ENCODE measurements around the gene SLC25A6.
"Not testable (repeated sequence)": the region's sequence is repeated elsewhere in the genome, so short reads cannot be mapped to it uniquely, and the experiment has no call there.

SLC25A6 gene

DNA sequence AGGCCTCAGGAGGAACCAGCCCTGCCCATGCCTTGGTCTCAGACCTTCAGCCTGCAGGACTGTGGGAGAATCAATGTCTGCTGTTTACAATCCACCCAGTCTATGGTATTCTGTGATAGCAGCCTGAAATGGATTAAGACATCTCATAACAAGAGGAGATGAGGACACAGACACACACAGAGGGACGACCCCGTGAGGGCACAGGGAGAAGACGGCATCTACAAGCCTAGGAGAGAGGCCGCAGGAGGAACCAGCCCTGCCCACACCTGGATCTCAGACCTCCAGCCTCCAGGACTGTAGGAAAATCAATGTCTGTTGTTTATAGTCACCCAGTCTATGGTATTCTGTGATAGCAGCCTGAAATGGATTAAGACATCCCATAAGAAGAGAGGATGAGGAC lies 3.3 kb downstream of the SLC25A6 start:
- H3K27me3 Mint-ChIP-seq (ENCODE audit: low read depth): no peaks in the 10 kb centered on the region
- H3K4me1 Mint-ChIP-seq (ENCODE audit: low read depth): peaks cover 13% of the 10 kb centered on the region
- peak overlapping the region; percentile 45 for H3K27ac Mint-ChIP-seq
- peaks cover 50% of the 10 kb centered on the region for H3K36me3 Mint-ChIP-seq (ENCODE audit: low read depth)
- H3K4me3 Mint-ChIP-seq: peak overlapping the region; percentile 33
- no peaks in the 10 kb centered on the region for H3K9me3 Mint-ChIP-seq

DNA sequence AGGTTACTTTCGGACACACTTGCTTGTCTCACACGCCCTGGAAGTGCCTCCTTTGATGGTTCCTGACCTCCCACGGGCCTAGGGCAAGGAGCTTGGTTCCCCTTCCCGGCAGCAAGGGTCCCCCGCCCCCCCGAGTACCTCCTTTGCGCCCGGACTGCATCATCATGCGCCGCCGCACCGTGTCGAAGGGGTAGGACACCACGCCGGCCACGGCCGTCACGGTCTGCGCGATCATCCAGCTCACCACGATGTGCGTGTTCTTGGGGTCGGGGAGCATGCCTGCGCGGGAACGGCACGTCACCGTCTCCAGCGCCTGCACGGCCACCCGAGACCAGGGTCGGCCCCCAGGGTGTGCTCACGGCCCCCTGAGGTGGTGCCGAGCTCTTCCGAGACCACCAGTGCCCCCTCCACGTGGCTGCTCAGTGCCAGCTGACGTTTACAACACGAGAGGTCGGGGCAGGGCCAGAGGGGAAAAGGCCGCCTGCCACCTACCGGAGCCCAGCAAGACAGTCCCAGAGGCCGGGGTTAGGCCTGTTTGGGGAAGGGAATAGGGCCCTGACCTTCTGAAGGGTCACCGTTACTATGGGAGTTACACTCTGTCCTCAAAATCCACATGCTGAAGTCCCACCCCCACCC lies 4.7 kb downstream of the SLC25A6 start:
- Mint-ChIP-seq H3K36me3 (ENCODE audit: low read depth) (peaks cover 51% of the 10 kb centered on the region), H3K27me3 (ENCODE audit: low read depth) (no peaks in the 10 kb centered on the region)

DNA sequence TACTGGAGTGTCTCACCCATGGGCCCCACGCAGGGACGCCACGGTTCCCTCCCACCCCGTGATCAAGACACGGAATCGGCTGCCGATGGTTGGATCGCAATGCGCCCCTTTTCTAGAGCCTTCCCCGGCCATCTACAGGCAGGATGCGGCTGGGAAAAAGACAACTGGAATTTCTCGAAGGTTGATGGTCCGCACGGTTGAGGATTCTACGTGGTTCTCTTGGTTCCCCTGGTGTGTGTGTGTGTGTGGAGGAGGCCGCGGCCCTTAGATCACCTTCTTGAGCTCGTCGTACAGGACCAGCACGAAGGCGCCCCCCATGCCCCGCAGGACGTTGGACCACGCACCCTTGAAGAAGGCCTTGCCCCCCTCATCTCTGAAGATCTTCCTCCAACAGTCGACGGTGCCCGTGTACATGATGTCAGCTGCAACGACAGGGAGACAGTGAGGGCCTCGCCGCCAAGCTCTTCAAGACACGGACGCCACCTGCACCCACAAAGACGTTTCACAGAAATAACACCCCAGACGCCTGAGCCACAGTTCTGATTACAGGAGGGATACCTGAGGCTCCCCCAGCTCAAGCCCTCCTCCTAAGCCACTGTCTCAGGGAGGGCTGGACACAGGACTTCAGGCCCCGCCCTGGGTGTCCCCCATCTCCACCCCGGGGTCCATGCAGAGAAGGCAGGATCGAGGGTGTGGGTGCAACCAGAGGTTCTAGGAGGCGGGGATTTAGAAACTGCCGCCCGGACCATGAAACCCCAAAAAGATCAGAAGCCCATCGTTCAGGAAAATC lies 5.4 kb downstream of the SLC25A6 start:
- Mint-ChIP-seq H3K4me1 (ENCODE audit: low read depth) (peaks cover 10% of the 10 kb centered on the region), H3K36me3 (ENCODE audit: low read depth) (peaks cover 51% of the 10 kb centered on the region), H3K4me3 (no peak overlapping the region), H3K27me3 (ENCODE audit: low read depth) (no peaks in the 10 kb centered on the region), H3K9me3 (no peaks in the 10 kb centered on the region), H3K27ac (no peak overlapping the region)

More for the DNA sequence above, 4.7 kb downstream of the SLC25A6 start:
- peak overlapping the region; percentile 33 for H3K4me3 Mint-ChIP-seq
- no peak overlapping the region for H3K27ac Mint-ChIP-seq
- H3K4me1 Mint-ChIP-seq (ENCODE audit: low read depth): peaks cover 10% of the 10 kb centered on the region
- H3K9me3 Mint-ChIP-seq: no peaks in the 10 kb centered on the region

DNA sequence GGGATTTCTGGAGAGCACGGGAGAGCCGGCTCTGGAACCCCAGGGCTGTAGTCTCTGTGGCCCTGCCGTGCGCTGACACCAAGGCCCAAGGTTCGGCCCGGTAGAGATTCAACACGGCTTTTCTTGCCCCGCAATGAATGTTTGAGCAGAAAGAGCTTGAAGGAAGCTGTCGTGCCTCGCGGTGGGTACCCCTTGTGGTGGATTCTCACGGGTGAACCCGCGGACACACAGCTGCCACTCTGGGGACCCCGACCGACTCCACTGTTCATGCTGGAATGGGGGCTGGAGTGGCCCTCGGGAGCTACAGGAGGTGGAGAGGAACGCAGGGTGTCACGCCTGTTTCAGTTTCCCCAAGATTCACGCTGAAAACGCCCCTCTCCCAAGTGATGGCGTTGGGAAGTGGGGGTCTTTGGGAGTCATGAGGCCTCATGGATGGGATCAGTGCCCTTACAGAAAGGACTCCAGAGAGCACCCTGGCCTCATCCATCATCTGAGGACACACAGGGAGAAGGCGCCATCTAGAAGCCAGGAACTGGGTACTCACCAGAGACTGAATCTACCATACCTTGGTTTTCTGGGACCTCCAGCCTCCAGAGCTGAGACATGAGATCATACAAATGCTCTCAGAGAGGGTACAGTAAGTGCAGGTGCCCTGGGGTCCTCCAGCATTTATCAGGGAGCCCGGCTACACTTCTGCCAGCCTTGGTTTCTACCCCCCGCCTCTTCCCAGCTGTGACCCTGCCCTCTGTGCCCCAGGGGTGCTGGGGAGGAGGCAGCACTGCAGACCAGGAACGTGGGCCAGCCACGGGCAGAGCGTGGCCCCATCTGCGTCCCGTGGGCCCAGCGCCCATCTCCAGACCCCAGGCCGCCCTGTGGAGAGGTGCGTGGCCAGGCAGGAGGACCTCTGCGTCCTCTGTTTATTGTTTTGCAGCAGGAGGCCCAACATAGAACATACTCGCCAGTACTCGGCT lies 6.4 kb downstream of the SLC25A6 start:
- H3K27ac Mint-ChIP-seq: no peak overlapping the region
- H3K36me3 Mint-ChIP-seq (ENCODE audit: low read depth): peaks cover 45% of the 10 kb centered on the region
- H3K27me3 Mint-ChIP-seq (ENCODE audit: low read depth): no peaks in the 10 kb centered on the region
- H3K9me3 Mint-ChIP-seq: no peaks in the 10 kb centered on the region
- H3K4me3 Mint-ChIP-seq: no peak overlapping the region
- H3K4me1 Mint-ChIP-seq (ENCODE audit: low read depth): peaks cover 6% of the 10 kb centered on the region

DNA sequence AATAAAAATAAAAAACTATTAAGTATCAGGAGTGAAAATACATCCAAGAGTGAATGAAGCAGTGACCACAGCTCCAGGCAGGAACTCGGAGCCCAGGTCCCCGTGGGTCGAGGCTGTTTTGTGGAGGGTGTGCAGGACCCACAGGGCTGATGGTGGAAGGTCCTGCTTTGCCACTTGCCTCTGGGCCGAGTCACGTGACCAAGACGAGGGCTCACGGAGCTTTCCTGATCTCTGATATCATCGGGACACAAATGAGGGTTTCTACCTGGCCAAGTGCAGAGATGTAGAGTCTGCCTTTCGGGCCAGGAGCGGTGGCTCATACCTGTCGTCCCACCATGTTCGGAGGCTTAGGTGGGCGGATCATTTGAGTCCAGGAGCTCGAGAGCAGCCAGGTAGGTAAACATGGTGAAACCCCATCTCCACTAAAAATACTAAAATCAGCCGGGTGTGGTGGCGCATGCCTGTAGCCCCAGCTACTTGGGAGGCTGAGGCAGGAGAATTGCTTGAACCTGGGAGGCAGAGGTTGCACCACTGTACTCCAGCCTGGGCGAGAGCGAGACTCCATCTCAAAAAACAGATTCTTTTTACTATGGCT lies 7.2 kb downstream of the SLC25A6 start:
- Mint-ChIP-seq H3K4me1 (ENCODE audit: low read depth) (peaks cover 6% of the 10 kb centered on the region), H3K9me3 (no peaks in the 10 kb centered on the region), H3K27ac (no peak overlapping the region), H3K27me3 (ENCODE audit: low read depth) (no peaks in the 10 kb centered on the region), H3K4me3 (no peak overlapping the region), H3K36me3 (ENCODE audit: low read depth) (peaks cover 44% of the 10 kb centered on the region)

DNA sequence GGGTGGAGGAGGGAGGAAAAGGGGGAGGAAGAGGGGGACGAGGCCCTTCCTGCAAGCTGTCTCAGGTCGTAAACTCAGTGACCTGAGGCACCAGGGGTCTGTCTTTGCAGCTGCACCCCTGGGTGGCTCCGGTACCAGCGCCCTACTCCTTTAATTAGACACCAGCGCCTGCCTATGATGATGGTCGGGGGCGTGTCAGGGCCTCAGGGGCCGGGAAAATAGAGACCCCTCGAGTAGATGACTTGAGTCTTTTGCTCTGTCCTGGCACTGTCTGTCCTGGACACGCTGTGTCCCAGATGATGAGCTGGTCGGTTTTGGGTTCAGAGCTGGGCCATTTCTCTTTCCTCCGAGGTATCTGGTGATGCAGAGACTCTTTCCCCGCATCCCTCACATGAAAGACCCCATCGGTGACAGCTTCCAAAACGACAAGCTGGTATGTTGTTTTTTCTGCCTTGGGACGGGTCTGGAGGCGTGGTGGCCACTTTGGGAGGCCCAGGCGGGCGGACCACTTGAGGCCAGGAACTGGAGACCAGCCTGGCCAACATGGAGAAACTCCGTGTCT lies 11.2 kb downstream of the SLC25A6 start:
- Mint-ChIP-seq H3K27me3 (ENCODE audit: low read depth) (no peaks in the 10 kb centered on the region), H3K36me3 (ENCODE audit: low read depth) (peaks cover 19% of the 10 kb centered on the region), H3K27ac (no peak overlapping the region), H3K4me3 (no peak overlapping the region), H3K4me1 (ENCODE audit: low read depth) (no peaks in the 10 kb centered on the region), H3K9me3 (no peaks in the 10 kb centered on the region)

DNA sequence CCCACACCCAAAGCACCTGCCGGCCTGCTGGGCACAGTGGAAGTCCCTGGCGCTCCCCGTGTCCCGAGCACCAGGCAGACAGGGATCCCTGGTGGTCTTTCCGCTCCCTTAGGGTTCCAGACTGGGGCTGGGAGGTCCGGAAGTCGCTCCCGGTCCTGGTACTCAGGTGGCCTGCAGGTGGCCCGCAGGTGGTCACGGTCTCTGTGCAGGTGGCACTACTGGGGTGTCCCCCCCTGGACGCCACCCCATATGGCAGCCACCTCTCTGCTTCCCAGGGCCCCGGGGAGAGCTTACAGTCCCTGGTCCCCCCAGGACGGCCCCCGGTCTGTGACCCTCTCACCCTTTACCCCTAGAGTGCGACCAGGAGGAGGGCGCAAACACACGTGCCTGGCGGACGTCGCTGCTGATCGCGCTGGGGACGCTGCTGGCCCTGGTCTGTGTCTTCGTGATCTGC lies 13.6 kb downstream of the SLC25A6 start:
- no peak overlapping the region for H3K4me3 Mint-ChIP-seq
- no peak overlapping the region for H3K27ac Mint-ChIP-seq
- H3K9me3 Mint-ChIP-seq: no peaks in the 10 kb centered on the region
- H3K4me1 Mint-ChIP-seq (ENCODE audit: low read depth): no peaks in the 10 kb centered on the region
- peaks cover 8% of the 10 kb centered on the region for H3K36me3 Mint-ChIP-seq (ENCODE audit: low read depth)
- H3K27me3 Mint-ChIP-seq (ENCODE audit: low read depth): no peaks in the 10 kb centered on the region

DNA sequence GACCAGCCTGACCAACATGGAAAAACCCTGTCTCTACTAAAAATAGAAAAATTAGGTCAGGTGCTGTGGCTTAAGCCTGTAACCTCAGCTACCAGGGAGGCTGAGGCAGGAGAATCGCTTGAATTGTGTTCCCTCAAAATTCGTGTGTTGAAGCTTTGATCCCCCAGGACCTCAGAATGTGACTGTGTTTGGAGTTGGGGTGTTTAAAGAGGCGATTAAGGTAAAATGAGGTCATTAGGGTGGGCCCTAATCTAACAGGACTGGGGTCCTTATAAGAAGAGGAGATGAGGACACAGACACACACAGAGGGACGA lies 23.6 kb downstream of the SLC25A6 start:
- H3K27ac Mint-ChIP-seq: peak overlapping the region; percentile 55
- H3K9me3 Mint-ChIP-seq: no peaks in the 10 kb centered on the region
- peaks cover 10% of the 10 kb centered on the region for H3K36me3 Mint-ChIP-seq (ENCODE audit: low read depth)
- H3K27me3 Mint-ChIP-seq (ENCODE audit: low read depth): no peaks in the 10 kb centered on the region
- no peak overlapping the region for H3K4me3 Mint-ChIP-seq
- H3K4me1 Mint-ChIP-seq (ENCODE audit: low read depth): peaks cover 4% of the 10 kb centered on the region

DNA sequence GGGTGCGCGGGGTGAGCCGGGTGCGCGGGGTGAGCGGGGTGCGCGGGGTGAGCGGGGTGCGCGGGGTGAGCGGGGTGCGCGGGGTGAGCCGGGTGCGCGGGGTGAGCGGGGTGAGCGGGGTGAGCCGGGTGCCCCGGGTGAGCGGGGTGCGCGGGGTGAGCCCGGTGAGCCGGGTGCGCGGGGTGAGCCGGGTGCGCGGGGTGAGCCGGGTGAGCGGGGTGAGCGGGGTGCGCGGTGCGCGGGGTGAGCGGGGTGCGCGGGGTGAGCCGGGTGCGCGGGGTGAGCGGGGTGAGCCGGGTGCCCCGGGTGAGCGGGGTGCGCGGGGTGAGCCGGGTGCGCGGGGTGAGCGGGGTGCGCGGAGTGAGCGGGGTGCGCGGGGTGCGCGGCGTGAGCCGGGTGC lies 25.6 kb downstream of the SLC25A6 start:
- H3K27ac Mint-ChIP-seq; H3K4me1 Mint-ChIP-seq (ENCODE audit: low read depth); H3K4me3 Mint-ChIP-seq; H3K27me3 Mint-ChIP-seq (ENCODE audit: low read depth); H3K9me3 Mint-ChIP-seq: not testable (repeated sequence)
- H3K36me3 Mint-ChIP-seq (ENCODE audit: low read depth): peaks cover 19% of the 10 kb centered on the region

DNA sequence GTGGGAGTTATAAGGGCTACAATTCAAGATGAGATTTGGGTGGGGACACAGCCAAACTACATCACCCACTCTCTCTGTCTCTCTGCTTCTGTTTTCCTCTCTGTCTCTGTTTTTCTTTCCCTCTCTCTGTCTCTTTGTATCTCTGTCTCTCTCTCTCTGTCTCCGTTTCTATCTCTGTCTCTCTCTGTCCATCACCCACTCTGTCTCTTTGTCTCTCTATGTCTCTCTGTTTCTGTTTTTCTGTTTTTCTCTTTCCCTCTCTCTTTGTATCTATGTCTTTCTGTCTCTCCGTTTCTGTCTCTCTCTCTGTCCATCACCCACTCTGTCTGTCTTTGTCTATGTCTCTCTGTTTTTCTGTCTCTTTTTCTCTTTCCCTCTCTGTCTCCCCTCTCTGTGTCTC lies 30.0 kb downstream of the SLC25A6 start:
- Mint-ChIP-seq H3K36me3 (ENCODE audit: low read depth) (peaks cover 38% of the 10 kb centered on the region), H3K4me3 (no peak overlapping the region), H3K27me3 (ENCODE audit: low read depth) (no peaks in the 10 kb centered on the region), H3K4me1 (ENCODE audit: low read depth) (peaks cover 4% of the 10 kb centered on the region), H3K9me3 (peaks cover 14% of the 10 kb centered on the region), H3K27ac (peak overlapping the region; percentile 13)

DNA sequence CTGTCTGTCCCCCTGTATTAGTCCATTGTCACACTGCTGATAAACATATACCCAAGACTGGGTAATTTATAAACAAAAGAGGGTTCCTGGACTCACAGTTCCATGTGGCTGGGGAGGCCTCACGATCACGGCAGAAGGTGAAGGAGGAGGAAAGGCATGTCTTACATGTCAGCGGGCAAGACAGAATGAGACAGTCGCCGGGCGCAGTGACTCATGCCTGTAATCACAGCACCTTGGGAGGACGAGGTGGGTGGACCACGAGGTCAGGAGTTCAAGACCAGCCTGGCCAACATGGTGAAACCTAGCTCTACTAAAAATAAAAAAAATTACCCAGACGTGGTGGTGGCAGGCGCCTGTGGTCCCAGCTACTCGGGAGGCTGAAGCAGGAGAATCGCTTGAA lies 30.6 kb downstream of the SLC25A6 start:
- Mint-ChIP-seq H3K4me1 (ENCODE audit: low read depth) (peaks cover 4% of the 10 kb centered on the region), H3K27me3 (ENCODE audit: low read depth) (no peaks in the 10 kb centered on the region), H3K27ac (no peak overlapping the region)

DNA sequence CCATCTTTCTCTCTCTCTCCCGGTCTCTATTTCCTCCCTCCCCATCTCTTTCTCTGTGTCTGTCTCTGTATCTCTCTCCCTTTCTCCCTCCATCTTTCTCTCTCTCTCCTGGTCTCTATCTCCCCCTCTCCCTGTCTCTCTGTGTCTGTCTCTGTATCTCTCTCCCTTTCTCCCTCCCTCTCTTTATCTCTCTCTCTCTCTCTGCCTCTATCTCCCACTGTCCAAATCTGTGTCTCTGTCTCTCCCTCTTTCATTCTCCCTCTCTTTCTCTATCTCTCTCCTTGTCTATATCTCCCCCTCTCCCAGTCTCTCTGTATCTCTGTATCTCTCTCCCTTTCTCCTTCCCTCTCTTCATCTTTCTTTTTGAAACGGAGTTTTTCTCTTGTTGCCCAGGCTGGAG lies 31.7 kb downstream of the SLC25A6 start:
- no peaks in the 10 kb centered on the region for H3K27me3 Mint-ChIP-seq (ENCODE audit: low read depth)
- H3K4me3 Mint-ChIP-seq: no peak overlapping the region
- H3K9me3 Mint-ChIP-seq: peaks cover 14% of the 10 kb centered on the region
- peaks cover 4% of the 10 kb centered on the region for H3K4me1 Mint-ChIP-seq (ENCODE audit: low read depth)
- H3K27ac Mint-ChIP-seq: no peak overlapping the region
- peaks cover 38% of the 10 kb centered on the region for H3K36me3 Mint-ChIP-seq (ENCODE audit: low read depth)

More for the DNA sequence above, 30.6 kb downstream of the SLC25A6 start:
- Mint-ChIP-seq H3K9me3 (peaks cover 14% of the 10 kb centered on the region), H3K36me3 (ENCODE audit: low read depth) (peaks cover 38% of the 10 kb centered on the region), H3K4me3 (no peak overlapping the region)

DNA sequence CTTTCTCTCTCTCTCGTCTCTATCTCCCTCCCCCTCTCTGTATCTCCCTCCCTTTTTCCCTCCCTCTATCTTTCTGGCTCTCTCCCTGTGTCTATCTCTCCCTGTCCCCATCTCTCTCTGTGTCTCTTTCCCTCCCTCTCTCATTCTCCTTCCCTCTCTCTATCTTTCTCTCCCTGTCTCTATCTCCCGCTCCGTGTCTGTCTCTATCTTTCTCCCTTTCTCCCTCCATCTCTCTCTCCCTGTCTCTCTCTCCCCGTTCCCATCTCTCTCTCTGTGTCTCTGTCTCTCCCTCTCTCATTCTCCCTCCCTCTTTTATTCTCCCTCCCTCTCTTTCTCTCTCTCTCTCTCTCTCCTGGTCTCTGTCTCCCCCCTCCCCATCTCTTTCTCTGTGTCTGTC lies 32.4 kb downstream of the SLC25A6 start:
- Mint-ChIP-seq H3K36me3 (ENCODE audit: low read depth) (peaks cover 35% of the 10 kb centered on the region), H3K4me1 (ENCODE audit: low read depth) (peaks cover 4% of the 10 kb centered on the region), H3K9me3 (peaks cover 14% of the 10 kb centered on the region), H3K4me3 (no peak overlapping the region), H3K27ac (no peak overlapping the region), H3K27me3 (ENCODE audit: low read depth) (no peaks in the 10 kb centered on the region)
